Type B pancreatic cell (in vitro differentiated cells): ENCODE data around the gene ENTPD8. TPM values are rescaled to one million over a fixed set of nuclear protein-coding genes. Genes with fewer than 3 reads are reported as not detected.
"Not testable (repeated sequence)": the region's sequence is repeated elsewhere in the genome, so short reads cannot be mapped to it uniquely, and the experiment has no call there.

ENCODE experiments used
- DNase-seq: peaks from one replicate; pipeline ENCODE4 v3.0.0; 2021; ENCODE audit warnings: mixed read lengths; ENCODE audit not compliant: unreplicated experiment; ENCODE audit errors: extremely low spot score
- H3K27ac Mint-ChIP-seq: 2 replicates; pipeline ENCODE4 v1.8.0; 2021; ENCODE audit warnings: mild to moderate bottlenecking, mixed read lengths
- H3K27me3 Mint-ChIP-seq: 2 replicates; pipeline ENCODE4 v1.8.0; 2021; ENCODE audit warnings: mixed read lengths
- H3K36me3 Mint-ChIP-seq: 2 replicates; pipeline ENCODE4 v1.8.0; 2021; ENCODE audit warnings: mixed read lengths
- H3K4me1 Mint-ChIP-seq: one replicate; pipeline ENCODE4 v1.8.0; 2021; ENCODE audit warnings: mixed read lengths; ENCODE audit not compliant: unreplicated experiment
- H3K4me3 Mint-ChIP-seq: 2 replicates; pipeline ENCODE4 v1.8.0; 2021; ENCODE audit warnings: mild to moderate bottlenecking, mixed read lengths
- H3K9me3 Mint-ChIP-seq: 2 replicates; pipeline ENCODE4 v1.8.0; 2021; ENCODE audit warnings: mixed read lengths
- CTCF ChIP-seq: fragments of 200-600 bp; sonication (generic); conservative IDR thresholded peaks from 2 replicates; pipeline ENCODE4 v1.5.0; 2021; ENCODE audit warnings: antibody characterized with exemption, mild to moderate bottlenecking
- total RNA-seq: library from RNA; stranded (reverse); gene quantifications from 2 replicates; pipeline ENCODE4 v1.2.1, GENCODE V29; 2021; ENCODE audit warnings: low replicate concordance

ENTPD8 gene
- total RNA-seq, 1 donor from 2014 or later = 2.1 TPM

- no peaks in the 10 kb centered on the region for H3K9me3 Mint-ChIP-seq
- no peaks in the 10 kb centered on the region for H3K36me3 Mint-ChIP-seq
- no peak for DNase-seq
- no peak overlapping the region for H3K27ac Mint-ChIP-seq
- H3K4me3 Mint-ChIP-seq = no peak overlapping the region
- H3K4me1 Mint-ChIP-seq = peaks cover 5% of the 10 kb centered on the region
- no peaks in the 10 kb centered on the region for H3K27me3 Mint-ChIP-seq
- TF ChIP-seq CTCF = no peak
These were observed 28.7 kb downstream of the ENTPD8 start for GRCh38 chr9:137412431-137412830.

- Mint-ChIP-seq H3K36me3 (no peaks in the 10 kb centered on the region), H3K9me3 (no peaks in the 10 kb centered on the region), H3K4me3 (no peak overlapping the region), H3K27me3 (no peaks in the 10 kb centered on the region), H3K27ac (no peak overlapping the region), H3K4me1 (peaks cover 5% of the 10 kb centered on the region)
- no peak for DNase-seq
- no peak for TF ChIP-seq CTCF
These were observed 29.3 kb downstream of the ENTPD8 start for GRCh38 chr9:137411645-137412380.

- Mint-ChIP-seq H3K4me1 (peaks cover 5% of the 10 kb centered on the region), H3K27ac (no peak overlapping the region), H3K27me3 (no peaks in the 10 kb centered on the region), H3K9me3 (no peaks in the 10 kb centered on the region), H3K4me3 (no peak overlapping the region), H3K36me3 (no peaks in the 10 kb centered on the region)
- no peak for DNase-seq
- TF ChIP-seq CTCF = no peak
These were observed 29.9 kb downstream of the ENTPD8 start for GRCh38 chr9:137411260-137411644.

GRCh38 chr9:137410891-137411249 lies 30.3 kb downstream of the ENTPD8 start:
- no peaks in the 10 kb centered on the region for H3K36me3 Mint-ChIP-seq
- TF ChIP-seq CTCF = no peak
- no peaks in the 10 kb centered on the region for H3K9me3 Mint-ChIP-seq
- peaks cover 5% of the 10 kb centered on the region for H3K4me1 Mint-ChIP-seq
- no peaks in the 10 kb centered on the region for H3K27me3 Mint-ChIP-seq
- no peak overlapping the region for H3K27ac Mint-ChIP-seq
- no peak for DNase-seq
- no peak overlapping the region for H3K4me3 Mint-ChIP-seq

GRCh38 chr9:137410236-137410890 lies 30.8 kb downstream of the ENTPD8 start:
- H3K9me3 Mint-ChIP-seq, H3K27me3 Mint-ChIP-seq, H3K36me3 Mint-ChIP-seq, H3K27ac Mint-ChIP-seq, H3K4me1 Mint-ChIP-seq, H3K4me3 Mint-ChIP-seq, DNase-seq: not testable (repeated sequence)

- H3K27ac Mint-ChIP-seq = no peak overlapping the region
These were observed 31.6 kb downstream of the ENTPD8 start for GRCh38 chr9:137409515-137409914.

More at GRCh38 chr9:137409515-137409914, 31.6 kb downstream of the ENTPD8 start:
- Mint-ChIP-seq H3K36me3 (no peaks in the 10 kb centered on the region), H3K4me3 (no peak overlapping the region), H3K27me3 (no peaks in the 10 kb centered on the region), H3K9me3 (no peaks in the 10 kb centered on the region), H3K4me1 (peaks cover 5% of the 10 kb centered on the region)
- TF ChIP-seq CTCF = no peak
- no peak for DNase-seq
